SK-N-SH (cell line): ENCODE measurements around the gene MARK4. TPM values are rescaled to one million over a fixed set of nuclear protein-coding genes. Genes with fewer than 3 reads are reported as not detected.

Experiments used
- CTCF ChIA-PET: fragments of 300-600, 350-600 bp; formaldehyde crosslinking; extraction: SDS; loops from one replicate; lab custom pipeline; 2021; lab: Yijun Ruan, JAX
- POLR2A ChIA-PET: fragments of 350-600 bp; sonication (Branson Sonifier 250); formaldehyde crosslinking; extraction: SDS; loops from one replicate; lab custom pipeline; 2020; ENCODE audit warnings: antibody characterized with exemption, inconsistent platforms; lab: Yijun Ruan, JAX
- DNase-seq: peaks from one replicate; pipeline ENCODE4 v3.0.0; 2012
- H2AFZ ChIP-seq: fragments of 200-600 bp; sonication (generic); 2 replicates; pipeline ENCODE4 v1.8.1; 2016; ENCODE audit warnings: antibody characterized with exemption, mild to moderate bottlenecking, low read depth
- H3F3A ChIP-seq: fragments of 200-600 bp; sonication (generic); replicated peaks from 2 replicates; pipeline ENCODE3; 2016; ENCODE audit warnings: antibody characterized with exemption, mild to moderate bottlenecking; ENCODE audit not compliant: insufficient read depth
- H3K27ac ChIP-seq, 2 experiments: fragments of 200-500 bp in 1 of 2; fragments of 200-600 bp in 1 of 2; sonication (Bioruptor generic) in 1 of 2; sonication (generic), shearing (Covaris generic) in 1 of 2; 2 replicates each; pipeline versions ENCODE4 v1.5.1 to v1.6.1; 2014 to 2016; ENCODE audit warnings: low read depth in 2 of 2, inconsistent platforms in 1 of 2, low read length in 1 of 2, mild to moderate bottlenecking in 1 of 2, mixed read lengths in 1 of 2
- H3K27me3 ChIP-seq: fragments of 200-600 bp; sonication (generic), shearing (Covaris generic); 2 replicates; pipeline ENCODE4 v1.6.1; 2016; ENCODE audit warnings: mixed run types; ENCODE audit not compliant: insufficient read depth
- H3K36me3 ChIP-seq, 2 experiments: fragments of 200-500 bp in 1 of 2; fragments of 200-600 bp in 1 of 2; sonication (Bioruptor generic) in 1 of 2; sonication (generic) in 1 of 2; replicated peaks in 1 of 2; 2 replicates each; pipeline versions ENCODE3 to v1.5.1; 2014 to 2016; ENCODE audit warnings: low read length in 1 of 2, mild to moderate bottlenecking in 1 of 2; ENCODE audit not compliant: insufficient read depth in 2 of 2, control insufficient read depth in 1 of 2
- H3K4me1 ChIP-seq, 2 experiments: fragments of 200-500 bp in 1 of 2; fragments of 200-600 bp in 1 of 2; sonication (Bioruptor generic) in 1 of 2; sonication (generic), shearing (Covaris generic) in 1 of 2; 2 replicates each; pipeline versions ENCODE4 v1.5.1 to v1.6.1; 2014 to 2016; ENCODE audit warnings: low read depth in 1 of 2, low read length in 1 of 2, mixed run types in 1 of 2; ENCODE audit not compliant: insufficient read depth in 2 of 2, control insufficient read depth in 1 of 2
- H3K4me2 ChIP-seq: fragments of 200-600 bp; sonication (generic), shearing (Covaris generic); 2 replicates; pipeline ENCODE4 v1.6.1; 2017; ENCODE audit warnings: mixed run types
- H3K4me3 ChIP-seq, 2 experiments: fragments of 200-500 bp in 1 of 2; fragments of 200-600 bp in 1 of 2; sonication (Bioruptor generic) in 1 of 2; sonication (generic), shearing (Covaris generic) in 1 of 2; 2 replicates each; pipeline versions ENCODE4 v1.5.1 to v1.8.1; 2014 to 2016; ENCODE audit warnings: low read depth in 2 of 2, inconsistent platforms in 1 of 2, low read length in 1 of 2, mild to moderate bottlenecking in 1 of 2, mixed read lengths in 1 of 2, moderate library complexity in 1 of 2
- H3K79me2 ChIP-seq: fragments of 200-600 bp; sonication (generic); 2 replicates; pipeline ENCODE4 v1.8.1; 2017; ENCODE audit warnings: mild to moderate bottlenecking; ENCODE audit not compliant: insufficient read depth
- H3K9ac ChIP-seq: fragments of 200-600 bp; sonication (generic); 2 replicates; pipeline ENCODE4 v1.6.1; 2017; ENCODE audit warnings: mixed run types
- H3K9me2 ChIP-seq: fragments of 200-600 bp; sonication (generic); 2 replicates; pipeline ENCODE4 v1.6.1; 2017; ENCODE audit warnings: mixed run types
- H3K9me3 ChIP-seq: fragments of 200-600 bp; sonication (generic); 2 replicates; pipeline ENCODE4 v1.6.1; 2017; ENCODE audit warnings: mixed run types, mild to moderate bottlenecking, moderate library complexity
- H4K20me1 ChIP-seq: fragments of 200-600 bp; sonication (generic); 2 replicates; pipeline ENCODE4 v1.6.1; 2017; ENCODE audit warnings: mild to moderate bottlenecking, mixed run types; ENCODE audit not compliant: insufficient read depth
- CTCF ChIP-seq: fragments of 200-600 bp; sonication (generic); IDR thresholded peaks from 2 replicates; pipeline ENCODE4 v1.6.1; 2017; ENCODE audit warnings: antibody characterized with exemption, mild to moderate bottlenecking, moderate library complexity
- ELF1 ChIP-seq: IDR thresholded peaks from 2 replicates; pipeline ENCODE4 v1.4.0; 2012
- GATA2 ChIP-seq: sonication (generic); formaldehyde crosslinking; IDR thresholded peaks from 2 replicates; pipeline ENCODE4 v1.5.0; 2020; ENCODE audit warnings: mild to moderate bottlenecking, missing genetic modification reagents
- IRF3 ChIP-seq: fragments of 150-350 bp; IDR thresholded peaks from 2 replicates; pipeline ENCODE4 v1.6.1; 2016; ENCODE audit warnings: mild to moderate bottlenecking, low read depth, low read length
- MEF2A ChIP-seq: IDR thresholded peaks from 2 replicates; pipeline ENCODE4 v1.4.0; 2012; ENCODE audit warnings: low read depth, borderline replicate concordance
- MXI1 ChIP-seq: IDR thresholded peaks from 2 replicates; pipeline ENCODE4 v1.6.1; 2012; ENCODE audit warnings: mild to moderate bottlenecking, low read depth, low read length, improper control_type of control experiment
- RCOR1 ChIP-seq: fragments of 150-350 bp; IDR thresholded peaks from 2 replicates; pipeline ENCODE4 v1.6.1; 2017; ENCODE audit warnings: antibody characterized with exemption, low read length
- SIN3A ChIP-seq: IDR thresholded peaks from 2 replicates; pipeline ENCODE4 v1.6.1; 2012; ENCODE audit warnings: low read depth, mild to moderate bottlenecking, low read length, moderate library complexity, borderline replicate concordance
- USF2 ChIP-seq: fragments of 150-350 bp; IDR thresholded peaks from 2 replicates; pipeline ENCODE4 v1.6.1; 2017; ENCODE audit warnings: antibody characterized with exemption, low read length, low read depth, borderline replicate concordance
- ZBTB33 ChIP-seq: IDR thresholded peaks from 2 replicates; pipeline ENCODE4 v1.4.0; 2012; ENCODE audit warnings: low read depth, borderline replicate concordance
- WGBS: methylation state at CpG from one replicate; pipeline ENCODE4 v1.1.6; 2017; ENCODE audit warnings: low lambda C conversion rate; 5-methylcytosine and 5-hydroxymethylcytosine counted together
- polyA plus RNA-seq, 3 experiments: library from polyadenylated mRNA; depleted of rRNA; stranded (reverse); fragments of >200 nt; gene quantifications; 2 replicates each; pipeline ENCODE4 v1.2.3, GENCODE V29; 2012

MARK4 gene
- polyA plus RNA-seq, 1 of the 3 experiments (the other 2 are of a cell fraction), result 16.3 TPM

- POLR2A ChIA-PET, result no interaction called here
- H3K79me2 ChIP-seq, result no peaks in the 10 kb centered on the region
- CTCF ChIA-PET, result no interaction called here
These were observed 20.1 kb downstream of the MARK4 start for GRCh38 chr19:45271098-45271734.

More at GRCh38 chr19:45271098-45271734, 20.1 kb downstream of the MARK4 start:
- Histone ChIP-seq H3K9me2 (no peaks in the 10 kb centered on the region), H3K27me3 (no peaks in the 10 kb centered on the region), H3K4me3 (no peak overlapping the region), H3F3A (no peaks in the 10 kb centered on the region), H3K9ac (no peak overlapping the region), H3K9me3 (no peaks in the 10 kb centered on the region), H3K4me2 (no peak overlapping the region), H3K4me1 (peaks cover 0 to 14% of the 10 kb centered on the region in 2 experiments; a peak in 2 of 4 replicates), H3K27ac (no peak overlapping the region), H4K20me1 (no peaks in the 10 kb centered on the region), H2AFZ (no peak overlapping the region), H3K36me3 (peaks cover 13 to 19% of the 10 kb centered on the region in 2 experiments)
- WGBS, result 93% methylated on average over 20 of the region's 21 CpGs
- DNase-seq, result no peak
- TF ChIP-seq ELF1 (no peak), CTCF (no peak), RCOR1 (no peak), MXI1 (no peak), SIN3A (no peak), GATA2 (CRISPR knock-in tag) (no peak), ZBTB33 (no peak), MEF2A (no peak), IRF3 (no peak), USF2 (no peak)
